ENCODE measurements around the gene INMT. TPM values are rescaled to one million over a fixed set of nuclear protein-coding genes. Genes with fewer than 3 reads are reported as not detected.

The INMT gene
- total and polyA plus RNA-seq, 11 donors: 11.7 to 88.1 (median 27.9) TPM

GRCh38 chr7:30805081-30805691 lies 53.3 kb downstream of the INMT start:
- TF ChIP-seq POLR2A (IDR thresholded peaks at IDR 0.05) (no peak), CTCF (IDR thresholded peaks at IDR 0.05) (no peak)
- ATAC-seq (no peak), DNase-seq (no peak)
- Histone ChIP-seq H3K4me3 (no peak overlapping the region), H3K27me3 (no peaks in the 10 kb centered on the region), H3K9me3 (no peaks in the 10 kb centered on the region), H3K36me3 (no peaks in the 10 kb centered on the region), H3K4me1 (peaks cover 0 to 42% (median 25%) of the 10 kb centered on the region in 12 donors), H3K27ac (no peak overlapping the region)
- intact Hi-C loops (cut with DNase I): loop anchor here in 1 of 10 donors (10.0 kb wide), 1 partner anchor 130 kb away; no protein-coding TSS in a partner anchor
- WGBS, 4 donors: 88 to 93% (median 89%) methylated on average over 9 of the region's 9 CpGs

GRCh38 chr7:30805931-30806330 lies 54.0 kb downstream of the INMT start:
- intact Hi-C loops (cut with DNase I): loop anchor here in 1 of 10 donors (10.0 kb wide), 1 partner anchor 129 kb away; no protein-coding TSS in a partner anchor
- H3K27ac ChIP-seq: no peak overlapping the region

More at GRCh38 chr7:30805931-30806330, 54.0 kb downstream of the INMT start:
- Histone ChIP-seq H3K9me3 (no peaks in the 10 kb centered on the region), H3K4me1 (peaks cover 0 to 36% (median 20%) of the 10 kb centered on the region in 12 donors), H3K4me3 (no peak overlapping the region), H3K27me3 (no peaks in the 10 kb centered on the region), H3K36me3 (peaks cover 0 to 1% (median 0%) of the 10 kb centered on the region in 9 donors)
- WGBS, 4 donors: 83 to 92% (median 89%) methylated on average over 6 of the region's 6 CpGs
- ATAC-seq (no peak), DNase-seq (no peak)
- TF ChIP-seq POLR2A (IDR thresholded peaks at IDR 0.05): no peak
- TF ChIP-seq CTCF (IDR thresholded peaks at IDR 0.05): no peak

Other genes starting within 250 kb of the INMT start
- gene GGCT, start 247.3 kb upstream of the INMT start, total RNA-seq: 10 to 100 TPM; 14.1 to 23.6 (median 17.8) TPM
- gene GGCT, start 247.3 kb upstream of the INMT start, polyA plus RNA-seq: 10 to 100 TPM; 33.2 to 54.3 TPM
- gene GARS1, start 157.3 kb upstream of the INMT start, total RNA-seq: 10 to 100 TPM; 32.7 to 70.2 (median 47.3) TPM
- gene GARS1, start 157.3 kb upstream of the INMT start, polyA plus RNA-seq: 10 to 100 TPM; 48.5 to 96.2 TPM
- 1 to 10 TPM in 2 of 9 donors, under 1 TPM in 6, not detected in 1; 0.28 to 1.6 (median 0.71) TPM for gene CRHR2, start 69.7 kb upstream of the INMT start, total RNA-seq
- gene CRHR2, start 69.7 kb upstream of the INMT start, polyA plus RNA-seq: under 1 TPM; 0.06 to 0.80 TPM
- gene MINDY4, start 19.3 kb downstream of the INMT start, total RNA-seq: 1 to 10 TPM; 2.4 to 6.0 (median 3.1) TPM
- 1 to 10 TPM; 1.3 to 2.4 TPM for gene MINDY4, start 19.3 kb downstream of the INMT start, polyA plus RNA-seq
- gene AQP1, start 159.7 kb downstream of the INMT start, total RNA-seq: 100 to 1,000 TPM; 113 to 420 (median 206) TPM
- gene AQP1, start 159.7 kb downstream of the INMT start, polyA plus RNA-seq: 100 to 1,000 TPM; 220 to 256 TPM
- not detected for gene GHRHR, start 211.8 kb downstream of the INMT start, total RNA-seq
- gene GHRHR, start 211.8 kb downstream of the INMT start, polyA plus RNA-seq: not detected